ENCODE measurements around the gene MUC5B. TPM values are rescaled to one million over a fixed set of nuclear protein-coding genes. Genes with fewer than 3 reads are reported as not detected.

The MUC5B gene
- total and polyA plus RNA-seq, 8 donors, result 0.06 to 33.4 (median 0.27) TPM

GRCh38 chr11:1280116-1281035, 57.5 kb downstream of the MUC5B start:
- Histone ChIP-seq H3K27ac (no peak overlapping the region), H3K4me3 (no peak overlapping the region), H3K4me1 (no peaks in the 10 kb centered on the region), H3K36me3 (peaks cover 0 to 100% of the 10 kb centered on the region in 2 donors), H3K9me3 (no peaks in the 10 kb centered on the region), H3K27me3 (no peaks in the 10 kb centered on the region)
- intact Hi-C loops (cut with DNase I), result no loop called here
- no peak for TF ChIP-seq CTCF (IDR thresholded peaks at IDR 0.05)
- DNase-seq (peak in 1 of 4 donors; percentile 64), ATAC-seq (no peak)

GRCh38 chr11:1281326-1281973, 58.6 kb downstream of the MUC5B start:
- intact Hi-C loops (cut with DNase I), result no loop called here
- Histone ChIP-seq H3K4me1 (no peaks in the 10 kb centered on the region), H3K27ac (peak overlapping the region in 1 of 2 donors; percentile 26), H3K36me3 (peaks cover 0 to 100% of the 10 kb centered on the region in 2 donors), H3K4me3 (no peak overlapping the region), H3K27me3 (no peaks in the 10 kb centered on the region), H3K9me3 (no peaks in the 10 kb centered on the region)
- DNase-seq (peak in 1 of 4 donors; percentile 68), ATAC-seq (peak; percentile 26)
- no peak for TF ChIP-seq CTCF (IDR thresholded peaks at IDR 0.05)

GRCh38 chr11:1281974-1282365, 59.1 kb downstream of the MUC5B start:
- H3K36me3 ChIP-seq, result peaks cover 0 to 100% of the 10 kb centered on the region in 2 donors
- H3K9me3 ChIP-seq, result no peaks in the 10 kb centered on the region
- H3K27ac ChIP-seq, result peak overlapping the region in 1 of 2 donors; percentile 26
- ATAC-seq, result no peak
- H3K4me1 ChIP-seq, result no peaks in the 10 kb centered on the region
- no peaks in the 10 kb centered on the region for H3K27me3 ChIP-seq
- no peak for TF ChIP-seq CTCF (IDR thresholded peaks at IDR 0.05)
- intact Hi-C loops (cut with DNase I), result no loop called here
- no peak overlapping the region for H3K4me3 ChIP-seq
- DNase-seq, result no peak

DNA sequence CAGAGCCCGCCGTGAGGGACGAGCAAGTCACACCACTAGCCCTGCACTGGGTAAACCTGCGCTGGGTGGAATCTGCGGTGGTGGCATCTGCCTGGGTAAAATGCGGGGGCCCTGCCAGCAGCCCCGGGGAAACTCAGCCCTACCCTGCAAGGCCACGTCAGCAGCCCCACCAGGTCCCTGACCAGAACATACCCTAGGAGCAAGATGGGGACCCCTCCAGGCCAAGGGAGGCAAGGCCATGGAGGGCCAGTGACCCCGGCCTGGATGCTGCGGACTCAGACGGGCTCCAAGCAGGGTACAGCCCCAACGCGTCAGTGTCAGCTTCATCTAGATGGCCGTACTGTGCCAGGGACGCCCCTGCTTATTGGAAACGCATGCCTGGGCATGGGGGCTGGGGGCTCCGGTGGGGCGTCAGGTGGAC, 60.2 kb downstream of the MUC5B start:
- TF ChIP-seq CTCF (IDR thresholded peaks at IDR 0.05), result no peak
- Histone ChIP-seq H3K27ac (no peak overlapping the region), H3K4me3 (no peak overlapping the region), H3K9me3 (no peaks in the 10 kb centered on the region), H3K4me1 (no peaks in the 10 kb centered on the region), H3K36me3 (peaks cover 0 to 95% of the 10 kb centered on the region in 2 donors), H3K27me3 (no peaks in the 10 kb centered on the region)
- intact Hi-C loops (cut with DNase I), result no loop called here
- ATAC-seq, result no peak
- peak in 1 of 4 donors; percentile 67 for DNase-seq

- H3K9me3 ChIP-seq, result no peaks in the 10 kb centered on the region
- TF ChIP-seq CTCF (IDR thresholded peaks at IDR 0.05), result no peak
- H3K36me3 ChIP-seq, result peaks cover 0 to 95% of the 10 kb centered on the region in 2 donors
- no peaks in the 10 kb centered on the region for H3K4me1 ChIP-seq
- intact Hi-C loops (cut with DNase I), result no loop called here
- no peak overlapping the region for H3K27ac ChIP-seq
- H3K4me3 ChIP-seq, result no peak overlapping the region
- DNase-seq (peak in 1 of 4 donors; percentile 76), ATAC-seq (no peak)
- no peaks in the 10 kb centered on the region for H3K27me3 ChIP-seq
Observed at GRCh38 chr11:1283906-1284305, 61.0 kb downstream of the MUC5B start.
